T1000 (cell line): ENCODE measurements around the gene MROH8.
"Not testable (repeated sequence)": the region's sequence is repeated elsewhere in the genome, so short reads cannot be mapped to it uniquely, and the experiment has no call there.

ENCODE experiments used
- DNase-seq: peaks from one replicate; lab custom pipeline; 2025; ENCODE audit warnings: mixed read lengths; lab: John Stamatoyannopoulos, UW

The MROH8 gene

GRCh38 chr20:37154684-37155298, 24.6 kb downstream of the MROH8 start:
- no peak for DNase-seq

DNA sequence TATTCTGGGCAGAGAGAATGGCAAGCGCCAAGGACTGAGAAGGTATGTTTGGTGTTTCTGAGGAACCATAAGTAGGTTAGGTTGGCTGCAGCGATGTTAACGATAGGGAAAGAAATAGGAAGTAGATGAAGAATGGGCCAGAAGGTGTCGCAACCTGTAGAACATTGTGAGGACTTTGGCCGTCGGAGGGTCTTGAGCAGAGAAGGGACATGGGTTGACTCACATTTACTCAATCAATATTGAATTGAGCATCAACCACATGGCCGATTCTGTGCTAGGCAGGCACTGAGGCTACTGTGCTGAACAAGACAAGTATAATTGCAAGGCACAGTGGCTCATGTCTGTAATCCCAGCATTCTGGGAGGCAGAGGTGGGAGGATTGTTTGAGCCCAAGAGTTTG, 27.1 kb downstream of the MROH8 start:
- no peak for DNase-seq

- DNase-seq = no peak
These were observed 27.8 kb downstream of the MROH8 start for GRCh38 chr20:37151529-37151928.

DNA sequence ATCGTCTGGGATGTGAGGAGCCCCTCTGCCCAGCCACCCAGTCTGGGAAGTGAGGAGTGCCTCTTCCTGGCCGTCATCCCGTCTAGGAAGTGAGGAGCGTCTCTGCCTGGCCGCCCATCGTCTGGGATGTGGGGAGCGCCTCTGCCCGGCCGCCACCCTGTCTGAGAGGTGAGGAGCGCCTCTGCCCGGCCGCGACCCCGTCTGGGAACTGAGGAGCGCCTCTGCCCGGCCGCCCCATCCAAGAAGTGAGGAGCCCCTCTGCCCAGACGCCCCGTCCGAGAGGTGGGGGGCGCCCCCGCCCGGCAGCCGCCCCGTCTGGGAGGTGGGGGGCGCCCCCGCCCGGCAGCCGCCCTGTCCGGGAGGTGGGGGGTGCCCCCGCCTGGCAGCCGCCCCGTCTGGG, 28.5 kb downstream of the MROH8 start:
- DNase-seq = not testable (repeated sequence)

DNA sequence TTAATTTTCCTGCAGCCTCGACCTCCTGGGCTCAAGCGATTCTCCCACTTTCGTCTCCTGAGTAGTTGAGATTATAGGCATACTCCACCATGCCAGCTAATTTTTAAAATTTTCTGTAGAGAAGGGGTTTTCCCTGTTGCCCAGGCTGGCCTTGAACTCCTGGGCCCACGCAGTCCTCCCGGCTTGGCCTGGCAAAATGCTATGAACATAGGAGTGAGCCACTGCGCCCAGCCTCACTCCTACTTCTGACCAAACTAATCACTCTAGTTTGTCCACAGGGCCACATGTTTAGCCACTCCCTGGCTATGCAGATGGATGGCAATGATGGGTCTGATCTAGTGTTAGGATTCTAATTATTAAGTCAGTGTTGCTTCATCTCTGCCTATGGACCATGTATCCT, 32.1 kb downstream of the MROH8 start:
- DNase-seq = no peak

GRCh38 chr20:37144856-37145404, 34.4 kb downstream of the MROH8 start:
- DNase-seq = no peak

- no peak for DNase-seq
These were observed 36.6 kb downstream of the MROH8 start for GRCh38 chr20:37142708-37143107.

GRCh38 chr20:37137547-37137946, 41.8 kb downstream of the MROH8 start:
- no peak for DNase-seq

GRCh38 chr20:37133952-37134351, 45.4 kb downstream of the MROH8 start:
- DNase-seq = no peak

- no peak for DNase-seq
These were observed 47.9 kb downstream of the MROH8 start for GRCh38 chr20:37131486-37131885.

GRCh38 chr20:37128803-37129202, 50.5 kb downstream of the MROH8 start:
- no peak for DNase-seq

DNA sequence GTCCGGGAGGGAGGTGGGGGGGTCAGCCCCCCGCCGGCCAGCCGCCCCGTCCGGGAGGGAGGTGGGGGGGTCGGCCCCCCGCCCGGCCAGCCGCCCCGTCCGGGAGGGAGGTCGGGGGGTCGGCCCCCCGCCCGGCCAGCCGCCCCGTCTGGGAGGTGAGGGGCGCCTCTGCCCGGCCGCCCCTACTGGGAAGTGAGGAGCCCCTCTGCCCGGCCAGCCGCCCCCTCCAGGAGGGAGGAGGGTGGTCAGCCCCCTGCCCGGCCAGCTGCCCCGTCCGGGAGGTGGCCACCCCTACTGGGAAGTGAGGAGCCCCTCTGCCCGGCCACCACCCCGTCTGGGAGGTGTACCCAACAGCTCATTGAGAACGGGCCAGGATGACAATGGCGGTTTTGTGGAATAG, 53.1 kb downstream of the MROH8 start:
- DNase-seq = not testable (repeated sequence)

- DNase-seq = no peak
These were observed 55.9 kb downstream of the MROH8 start for GRCh38 chr20:37123441-37123840.

GRCh38 chr20:37120497-37120896, 58.9 kb downstream of the MROH8 start:
- DNase-seq = no peak

- no peak for DNase-seq
These were observed 59.9 kb downstream of the MROH8 start for GRCh38 chr20:37119356-37120036.

GRCh38 chr20:37114012-37114411, 65.3 kb downstream of the MROH8 start:
- no peak for DNase-seq

DNA sequence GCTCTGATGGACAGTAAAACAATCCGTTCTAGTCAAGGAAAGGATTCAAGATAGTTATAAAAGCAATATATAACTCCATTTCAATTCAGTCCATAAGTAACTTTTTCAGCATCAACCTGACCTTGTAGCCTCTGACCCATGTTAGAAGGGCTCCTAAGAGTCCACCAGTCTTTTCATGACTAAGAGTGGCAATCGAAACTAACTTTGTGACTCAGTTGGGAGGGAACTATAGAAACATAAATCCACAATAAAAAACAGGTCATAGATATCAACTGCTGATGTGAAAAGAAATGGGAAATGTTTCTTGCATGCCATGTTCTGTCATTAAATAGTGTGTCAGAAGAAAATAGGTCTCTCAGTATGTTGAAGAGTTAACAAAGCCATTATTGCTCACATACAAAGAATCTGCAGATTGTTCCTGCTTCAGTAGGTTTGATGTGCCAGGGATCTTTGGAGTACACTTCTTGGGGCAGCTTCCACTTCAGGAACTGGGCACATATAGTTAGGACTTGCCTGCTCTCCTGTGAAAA, 67.4 kb downstream of the MROH8 start:
- DNase-seq = no peak

DNA sequence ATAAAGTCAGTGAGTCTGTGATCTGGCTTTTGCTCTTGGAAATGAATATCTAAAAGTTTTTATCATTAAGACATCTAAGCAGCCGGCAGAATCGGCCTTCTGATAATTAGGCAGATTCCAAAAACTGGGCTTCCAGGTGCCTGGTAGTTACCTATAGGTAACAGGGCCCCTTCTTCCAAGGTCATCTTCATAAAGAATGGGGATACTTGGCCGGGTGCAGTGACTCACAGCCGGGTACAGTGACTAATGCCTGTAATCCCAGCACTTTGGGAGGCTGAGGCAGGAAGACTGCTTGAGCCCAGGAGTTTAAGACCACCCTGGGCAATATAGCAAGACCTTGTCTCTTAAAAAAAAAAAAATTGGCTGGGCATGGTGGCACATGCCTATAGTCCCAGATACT, 70.7 kb downstream of the MROH8 start:
- no peak for DNase-seq

- no peak for DNase-seq
These were observed 76.8 kb downstream of the MROH8 start for GRCh38 chr20:37102571-37102970.

GRCh38 chr20:37096415-37097041, 82.8 kb downstream of the MROH8 start:
- no peak for DNase-seq

- peak; percentile 89 for DNase-seq
These were observed 83.5 kb downstream of the MROH8 start, which contains the start of gene RBL1 for GRCh38 chr20:37095599-37096414. Gene RBL1 (minus strand): TSS chr20:37095997. CDS start chr20:37095928, 69 bp downstream.

GRCh38 chr20:37095108-37095598, 84.2 kb downstream of the MROH8 start:
- no peak for DNase-seq
